Neural cell (in vitro differentiated cells): ENCODE measurements around the gene CARD9. TPM values are rescaled to one million over a fixed set of nuclear protein-coding genes. Genes with fewer than 3 reads are reported as not detected.

ENCODE experiments used
- H2AFZ ChIP-seq: fragments of 200-600, 300-800 bp; sonication (generic), shearing (Covaris generic); 2 replicates; pipeline ENCODE4 v1.6.0; 2014; ENCODE audit warnings: low read depth, mild to moderate bottlenecking, antibody characterized with exemption, low read length, moderate library complexity
- H3F3A ChIP-seq: fragments of 200-600 bp; shearing (Covaris generic); 2 replicates; pipeline ENCODE4 v1.6.1; 2016; ENCODE audit warnings: mild to moderate bottlenecking, moderate library complexity, mixed read lengths, antibody characterized with exemption, low read length; ENCODE audit not compliant: insufficient read depth, poor library complexity, severe bottlenecking
- H3K27ac ChIP-seq: fragments of 200-600, 300-800 bp; sonication (generic), shearing (Covaris generic); 2 replicates; pipeline ENCODE4 v1.5.1; 2014; ENCODE audit warnings: mild to moderate bottlenecking, low read length, moderate library complexity
- H3K27me3 ChIP-seq: fragments of 300-800, 200-600 bp; sonication (generic), shearing (Covaris generic); 2 replicates; pipeline ENCODE4 v1.6.0; 2014; ENCODE audit warnings: mild to moderate bottlenecking, low read depth, low read length, moderate library complexity; ENCODE audit not compliant: insufficient read depth
- H3K36me3 ChIP-seq: fragments of 300-800, 200-600 bp; sonication (generic), shearing (Covaris generic); 2 replicates; pipeline ENCODE4 v1.5.1; 2014; ENCODE audit warnings: mild to moderate bottlenecking, antibody characterized with exemption, low read length, moderate library complexity; ENCODE audit not compliant: insufficient read depth
- H3K4me2 ChIP-seq: fragments of 300-800, 200-600 bp; sonication (generic), shearing (Covaris generic); 2 replicates; pipeline ENCODE4 v1.6.0; 2014; ENCODE audit warnings: mild to moderate bottlenecking, low read length
- H3K4me3 ChIP-seq: fragments of 300-800, 200-600 bp; sonication (generic), shearing (Covaris generic); 2 replicates; pipeline ENCODE4 v1.5.1; 2014; ENCODE audit warnings: mild to moderate bottlenecking, low read length, moderate library complexity
- H3K79me2 ChIP-seq: fragments of 200-600 bp; shearing (Covaris generic); replicated peaks from 2 replicates; pipeline ENCODE4 v1.6.0; 2014; ENCODE audit warnings: mild to moderate bottlenecking, low read length, moderate library complexity; ENCODE audit not compliant: insufficient read depth
- H3K9ac ChIP-seq: fragments of 300-800, 200-600 bp; sonication (generic), shearing (Covaris generic); 2 replicates; pipeline ENCODE4 v1.6.1; 2016; ENCODE audit warnings: mild to moderate bottlenecking, low read length, mixed read lengths
- H3K9me2 ChIP-seq: fragments of 200-600 bp; shearing (Covaris generic); 2 replicates; pipeline ENCODE4 v1.6.1; 2016; ENCODE audit warnings: mild to moderate bottlenecking, low read length, mixed read lengths; ENCODE audit not compliant: insufficient read depth
- H3K9me3 ChIP-seq: fragments of 200-600, 300-800 bp; sonication (generic), shearing (Covaris generic); 2 replicates; pipeline ENCODE4 v1.6.1; 2016; ENCODE audit warnings: mild to moderate bottlenecking, mixed run types, low read length, moderate library complexity, mixed read lengths
- H4K20me1 ChIP-seq: fragments of 200-600 bp; shearing (Covaris generic); 2 replicates; pipeline ENCODE4 v1.6.1; 2016; ENCODE audit warnings: mild to moderate bottlenecking, mixed run types; ENCODE audit not compliant: insufficient read depth
- EP300 ChIP-seq: fragments of 450-650 bp; conservative IDR thresholded peaks from 2 replicates; pipeline ENCODE4 v1.6.1; 2014; ENCODE audit warnings: antibody characterized with exemption, mild to moderate bottlenecking, moderate library complexity; ENCODE audit not compliant: poor library complexity, severe bottlenecking
- EZH2 ChIP-seq: fragments of 200-600, 300-800 bp; shearing (Covaris generic), sonication (generic); IDR thresholded peaks from 2 replicates; pipeline ENCODE4 v1.6.1; 2014; ENCODE audit warnings: antibody characterized with exemption, low read length, borderline replicate concordance, mild to moderate bottlenecking; ENCODE audit not compliant: insufficient read depth, poor library complexity, severe bottlenecking
- MXI1 ChIP-seq: fragments of 450-650 bp; conservative IDR thresholded peaks from 2 replicates; pipeline ENCODE4 v1.6.1; 2014; ENCODE audit warnings: antibody characterized with exemption, mild to moderate bottlenecking; ENCODE audit not compliant: poor library complexity, severe bottlenecking
- POLR2AphosphoS5 ChIP-seq: IDR thresholded peaks from 2 replicates; pipeline ENCODE4 v1.6.1; 2012
- RAD21 ChIP-seq: fragments of 450-650 bp; conservative IDR thresholded peaks from 2 replicates; pipeline ENCODE4 v1.6.1; 2014; ENCODE audit warnings: antibody characterized with exemption, mild to moderate bottlenecking, moderate library complexity
- SMC3 ChIP-seq: fragments of 450-650 bp; conservative IDR thresholded peaks from 2 replicates; pipeline ENCODE4 v1.6.1; 2014; ENCODE audit warnings: antibody characterized with exemption, mild to moderate bottlenecking, moderate library complexity; ENCODE audit not compliant: poor library complexity
- TAF1 ChIP-seq: IDR thresholded peaks from 2 replicates; pipeline ENCODE4 v1.6.1; 2012; ENCODE audit warnings: low read depth
- polyA minus RNA-seq: library from RNA; depleted of rRNA, polyadenylated mRNA; stranded (reverse); fragments of >200 nt; gene quantifications from 2 replicates; pipeline ENCODE4 v1.2.3, GENCODE V29; 2014
- polyA plus RNA-seq: library from polyadenylated mRNA; depleted of rRNA; stranded (reverse); fragments of >200 nt; gene quantifications from 2 replicates; pipeline ENCODE4 v1.2.3, GENCODE V29; 2014
- TF ChIP-seq, protein P1 (sequence below): fragments of 450-650 bp; IDR thresholded peaks from 2 replicates; pipeline ENCODE4 v1.5.1; 2014; ENCODE audit warnings: antibody characterized with exemption, mild to moderate bottlenecking, moderate library complexity; ENCODE audit not compliant: poor library complexity, severe bottlenecking
- TF ChIP-seq, protein P2 (sequence below): IDR thresholded peaks from 2 replicates; pipeline ENCODE4 v1.6.1; 2012; ENCODE audit warnings: borderline replicate concordance

The CARD9 gene, protein sequence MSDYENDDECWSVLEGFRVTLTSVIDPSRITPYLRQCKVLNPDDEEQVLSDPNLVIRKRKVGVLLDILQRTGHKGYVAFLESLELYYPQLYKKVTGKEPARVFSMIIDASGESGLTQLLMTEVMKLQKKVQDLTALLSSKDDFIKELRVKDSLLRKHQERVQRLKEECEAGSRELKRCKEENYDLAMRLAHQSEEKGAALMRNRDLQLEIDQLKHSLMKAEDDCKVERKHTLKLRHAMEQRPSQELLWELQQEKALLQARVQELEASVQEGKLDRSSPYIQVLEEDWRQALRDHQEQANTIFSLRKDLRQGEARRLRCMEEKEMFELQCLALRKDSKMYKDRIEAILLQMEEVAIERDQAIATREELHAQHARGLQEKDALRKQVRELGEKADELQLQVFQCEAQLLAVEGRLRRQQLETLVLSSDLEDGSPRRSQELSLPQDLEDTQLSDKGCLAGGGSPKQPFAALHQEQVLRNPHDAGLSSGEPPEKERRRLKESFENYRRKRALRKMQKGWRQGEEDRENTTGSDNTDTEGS
- polyA plus RNA-seq = 0.52 and 0.77 TPM in 2 replicates
- 0.46 and 0.49 TPM in 2 replicates for polyA minus RNA-seq

DNA sequence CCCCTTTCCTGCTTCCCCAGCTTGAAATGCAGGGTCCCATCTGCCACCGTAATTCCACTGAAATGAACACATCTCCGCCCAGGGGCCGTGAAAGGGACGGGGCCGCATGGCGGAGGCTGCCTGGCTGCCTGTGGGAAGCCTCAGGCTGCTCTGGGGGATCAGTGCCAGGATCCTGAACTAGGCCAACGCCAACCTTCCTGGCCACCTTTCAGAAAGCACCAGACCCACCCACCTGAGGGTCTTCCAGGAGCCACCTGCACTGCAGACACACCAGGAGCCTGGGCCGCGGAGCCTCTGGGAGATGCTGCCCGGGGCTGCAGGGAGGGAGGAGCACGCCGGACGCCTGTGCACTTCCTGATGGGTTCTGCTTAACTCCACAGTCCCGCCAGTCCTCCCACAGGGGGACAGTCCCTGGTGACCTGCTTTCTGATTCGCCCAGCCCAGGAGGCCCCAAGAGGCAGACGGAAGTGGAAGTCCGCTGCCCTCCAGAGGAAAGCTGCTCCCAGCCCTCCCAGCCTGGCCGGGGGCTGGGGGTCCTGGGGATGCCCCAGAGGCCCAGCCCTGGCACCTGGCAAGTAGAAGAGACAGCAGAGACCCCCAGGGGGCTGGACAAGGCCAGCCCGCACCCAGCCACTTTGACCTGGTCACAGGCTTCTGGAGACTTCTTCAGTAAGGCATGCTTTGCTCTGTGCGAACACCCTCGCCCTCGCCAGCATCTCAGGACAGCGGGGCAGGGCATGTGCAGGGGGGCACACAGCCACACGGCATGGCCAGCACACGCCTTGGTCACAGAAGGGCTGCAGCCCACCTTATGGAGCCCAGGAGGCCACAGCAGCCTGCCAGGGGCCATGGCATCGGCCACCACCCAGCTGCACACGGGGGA is at the start of gene CARD9:
CARD9 (minus strand) TSS at position 370 of the 883 bp plus-strand sequence. CDS start 1,591 bp downstream, outside the sequence.
- H3K79me2 ChIP-seq = no peaks in the 10 kb centered on the region
- H3K27ac ChIP-seq = no peak within 1 kb of the TSS
- no peaks in the 10 kb centered on the region for H3K9me3 ChIP-seq
- TF ChIP-seq EZH2 = no peak
- TF ChIP-seq, protein P1, sequence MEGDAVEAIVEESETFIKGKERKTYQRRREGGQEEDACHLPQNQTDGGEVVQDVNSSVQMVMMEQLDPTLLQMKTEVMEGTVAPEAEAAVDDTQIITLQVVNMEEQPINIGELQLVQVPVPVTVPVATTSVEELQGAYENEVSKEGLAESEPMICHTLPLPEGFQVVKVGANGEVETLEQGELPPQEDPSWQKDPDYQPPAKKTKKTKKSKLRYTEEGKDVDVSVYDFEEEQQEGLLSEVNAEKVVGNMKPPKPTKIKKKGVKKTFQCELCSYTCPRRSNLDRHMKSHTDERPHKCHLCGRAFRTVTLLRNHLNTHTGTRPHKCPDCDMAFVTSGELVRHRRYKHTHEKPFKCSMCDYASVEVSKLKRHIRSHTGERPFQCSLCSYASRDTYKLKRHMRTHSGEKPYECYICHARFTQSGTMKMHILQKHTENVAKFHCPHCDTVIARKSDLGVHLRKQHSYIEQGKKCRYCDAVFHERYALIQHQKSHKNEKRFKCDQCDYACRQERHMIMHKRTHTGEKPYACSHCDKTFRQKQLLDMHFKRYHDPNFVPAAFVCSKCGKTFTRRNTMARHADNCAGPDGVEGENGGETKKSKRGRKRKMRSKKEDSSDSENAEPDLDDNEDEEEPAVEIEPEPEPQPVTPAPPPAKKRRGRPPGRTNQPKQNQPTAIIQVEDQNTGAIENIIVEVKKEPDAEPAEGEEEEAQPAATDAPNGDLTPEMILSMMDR = no peak
- TF ChIP-seq EP300 = no peak
- TF ChIP-seq POLR2AphosphoS5 = no peak
- no peak for TF ChIP-seq TAF1
- no peak for TF ChIP-seq RAD21
- no peak for TF ChIP-seq MXI1
- TF ChIP-seq, protein P2, sequence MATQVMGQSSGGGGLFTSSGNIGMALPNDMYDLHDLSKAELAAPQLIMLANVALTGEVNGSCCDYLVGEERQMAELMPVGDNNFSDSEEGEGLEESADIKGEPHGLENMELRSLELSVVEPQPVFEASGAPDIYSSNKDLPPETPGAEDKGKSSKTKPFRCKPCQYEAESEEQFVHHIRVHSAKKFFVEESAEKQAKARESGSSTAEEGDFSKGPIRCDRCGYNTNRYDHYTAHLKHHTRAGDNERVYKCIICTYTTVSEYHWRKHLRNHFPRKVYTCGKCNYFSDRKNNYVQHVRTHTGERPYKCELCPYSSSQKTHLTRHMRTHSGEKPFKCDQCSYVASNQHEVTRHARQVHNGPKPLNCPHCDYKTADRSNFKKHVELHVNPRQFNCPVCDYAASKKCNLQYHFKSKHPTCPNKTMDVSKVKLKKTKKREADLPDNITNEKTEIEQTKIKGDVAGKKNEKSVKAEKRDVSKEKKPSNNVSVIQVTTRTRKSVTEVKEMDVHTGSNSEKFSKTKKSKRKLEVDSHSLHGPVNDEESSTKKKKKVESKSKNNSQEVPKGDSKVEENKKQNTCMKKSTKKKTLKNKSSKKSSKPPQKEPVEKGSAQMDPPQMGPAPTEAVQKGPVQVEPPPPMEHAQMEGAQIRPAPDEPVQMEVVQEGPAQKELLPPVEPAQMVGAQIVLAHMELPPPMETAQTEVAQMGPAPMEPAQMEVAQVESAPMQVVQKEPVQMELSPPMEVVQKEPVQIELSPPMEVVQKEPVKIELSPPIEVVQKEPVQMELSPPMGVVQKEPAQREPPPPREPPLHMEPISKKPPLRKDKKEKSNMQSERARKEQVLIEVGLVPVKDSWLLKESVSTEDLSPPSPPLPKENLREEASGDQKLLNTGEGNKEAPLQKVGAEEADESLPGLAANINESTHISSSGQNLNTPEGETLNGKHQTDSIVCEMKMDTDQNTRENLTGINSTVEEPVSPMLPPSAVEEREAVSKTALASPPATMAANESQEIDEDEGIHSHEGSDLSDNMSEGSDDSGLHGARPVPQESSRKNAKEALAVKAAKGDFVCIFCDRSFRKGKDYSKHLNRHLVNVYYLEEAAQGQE = no peak
- TF ChIP-seq SMC3 = no peak
- no peaks in the 10 kb centered on the region for H3K27me3 ChIP-seq
- H4K20me1 ChIP-seq = no peaks in the 10 kb centered on the region
- H3F3A ChIP-seq = no peaks in the 10 kb centered on the region
- H3K4me3 ChIP-seq = no peak within 1 kb of the TSS
- no peak within 1 kb of the TSS for H2AFZ ChIP-seq
- no peak within 1 kb of the TSS for H3K9ac ChIP-seq
- H3K9me2 ChIP-seq = no peaks in the 10 kb centered on the region
- H3K4me2 ChIP-seq = no peak within 1 kb of the TSS
- no peaks in the 10 kb centered on the region for H3K36me3 ChIP-seq

DNA sequence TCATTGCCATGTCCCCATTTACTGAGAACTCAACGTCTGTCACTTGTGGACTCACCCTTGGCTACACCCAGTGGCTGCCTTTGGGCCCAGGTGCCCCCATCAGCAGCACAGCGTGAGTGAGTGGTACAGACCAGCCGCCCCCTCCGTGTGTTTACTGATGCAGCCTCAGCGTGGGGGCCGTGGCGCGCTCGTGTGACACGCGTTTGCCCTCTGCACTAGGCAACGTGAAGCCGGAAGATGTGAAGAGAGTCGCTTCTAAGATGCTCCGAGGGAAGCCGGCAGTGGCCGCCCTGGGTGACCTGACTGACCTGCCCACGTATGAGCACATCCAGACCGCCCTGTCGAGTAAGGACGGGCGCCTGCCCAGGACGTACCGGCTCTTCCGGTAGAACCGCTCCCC is 49.4 kb upstream of the CARD9 start:
- Histone ChIP-seq H3K4me3 (no peak overlapping the region), H3F3A (no peaks in the 10 kb centered on the region), H3K9me3 (no peaks in the 10 kb centered on the region), H3K4me2 (no peak overlapping the region), H2AFZ (no peak overlapping the region), H4K20me1 (no peaks in the 10 kb centered on the region), H3K27ac (no peak overlapping the region), H3K9ac (no peak overlapping the region), H3K27me3 (no peaks in the 10 kb centered on the region), H3K36me3 (no peaks in the 10 kb centered on the region), H3K79me2 (no peaks in the 10 kb centered on the region), H3K9me2 (no peaks in the 10 kb centered on the region)
- no peak for TF ChIP-seq RAD21
- no peak for TF ChIP-seq EP300
- TF ChIP-seq, protein P1 = no peak
- no peak for TF ChIP-seq SMC3
- TF ChIP-seq TAF1 = no peak
- TF ChIP-seq EZH2 = no peak
- TF ChIP-seq POLR2AphosphoS5 = no peak
- TF ChIP-seq MXI1 = no peak
- TF ChIP-seq, protein P2 = no peak
